IMR-90 (cell line): Measurements from ENCODE around the gene SLC9A5. TPM values are rescaled to one million over a fixed set of nuclear protein-coding genes. Genes with fewer than 3 reads are reported as not detected.
A peak's percentile ranks its signal among the peaks of the same experiment; 100 is the strongest.

ENCODE experiments used
- ATAC-seq: fragments of 200-7000 bp; cut with Tn5 transposase; 2 replicates; pipeline ENCODE4 v1.9.1; 2020; ENCODE audit warnings: low read depth, mild to moderate bottlenecking, moderate library complexity
- BruUV-seq: library from RNA; stranded (reverse); fragments of 400-500 nt; replicated peaks from 2 replicates; lab custom pipeline; 2021; lab: Mats Ljungman, UMichigan
- CTCF ChIA-PET: fragments of 300-600 bp; formaldehyde crosslinking; extraction: SDS; loops from one replicate; lab custom pipeline; 2021; ENCODE audit warnings: antibody characterized with exemption; lab: Yijun Ruan, JAX
- POLR2A ChIA-PET: fragments of 300-600 bp; sonication (Branson Sonifier 250); formaldehyde crosslinking; loops from one replicate; lab custom pipeline; 2022; ENCODE audit warnings: antibody characterized with exemption; ENCODE audit not compliant: unreplicated experiment; lab: Charles Lee
- DNase-seq: peaks from one replicate; pipeline ENCODE4 v3.0.0; 2013
- H2AFZ ChIP-seq: replicated peaks from 2 replicates; pipeline ENCODE3; 2013; ENCODE audit warnings: low read length, mild to moderate bottlenecking; ENCODE audit not compliant: poor library complexity
- H2AK5ac ChIP-seq: 2 replicates; pipeline ENCODE4 v1.6.1; 2013; ENCODE audit warnings: low read depth, low read length, inconsistent platforms
- H2AK9ac ChIP-seq: replicated peaks from 2 replicates; pipeline ENCODE3; 2013; ENCODE audit warnings: mild to moderate bottlenecking, low read depth, low read length, moderate library complexity; ENCODE audit not compliant: poor library complexity
- H2BK120ac ChIP-seq: 2 replicates; pipeline ENCODE4 v1.6.1; 2013; ENCODE audit warnings: low read depth, low read length, inconsistent platforms
- H2BK15ac ChIP-seq: 3 replicates; pipeline ENCODE4 v1.6.1; 2013; ENCODE audit warnings: low read depth, low read length, inconsistent platforms
- H2BK20ac ChIP-seq: 2 replicates; pipeline ENCODE4 v1.6.1; 2013; ENCODE audit warnings: low read depth, mild to moderate bottlenecking, inconsistent platforms, low read length, moderate library complexity
- H2BK5ac ChIP-seq: 2 replicates; pipeline ENCODE4 v1.6.1; 2013; ENCODE audit warnings: mild to moderate bottlenecking, low read depth, low read length, inconsistent platforms; ENCODE audit not compliant: poor library complexity, severe bottlenecking
- H3K14ac ChIP-seq: replicated peaks from 2 replicates; pipeline ENCODE4 v1.6.1; 2013; ENCODE audit warnings: low read depth, low read length, inconsistent platforms
- H3K18ac ChIP-seq: 2 replicates; pipeline ENCODE4 v1.6.1; 2013; ENCODE audit warnings: low read depth, low read length, control low read depth
- H3K23ac ChIP-seq: 2 replicates; pipeline ENCODE4 v1.6.1; 2013; ENCODE audit warnings: low read depth, low read length, inconsistent platforms
- H3K27ac ChIP-seq: 2 replicates; pipeline ENCODE4 v1.5.1; 2013; ENCODE audit warnings: mild to moderate bottlenecking, control low read depth, low read length; ENCODE audit not compliant: insufficient read depth
- H3K27me3 ChIP-seq: 2 replicates; pipeline ENCODE4 v1.6.1; 2013; ENCODE audit warnings: low read length; ENCODE audit not compliant: control insufficient read depth, insufficient read depth
- H3K36me3 ChIP-seq: 2 replicates; pipeline ENCODE4 v1.6.1; 2013; ENCODE audit warnings: low read length, mixed read lengths; ENCODE audit not compliant: control insufficient read depth, insufficient read depth
- H3K4ac ChIP-seq: 2 replicates; pipeline ENCODE4 v1.6.1; 2013; ENCODE audit warnings: low read depth, low read length, inconsistent platforms
- H3K4me1 ChIP-seq: 2 replicates; pipeline ENCODE4 v1.6.1; 2013; ENCODE audit warnings: low read length, mixed read lengths; ENCODE audit not compliant: control insufficient read depth, insufficient read depth
- H3K4me2 ChIP-seq: 2 replicates; pipeline ENCODE4 v1.6.1; 2013; ENCODE audit warnings: low read depth, mild to moderate bottlenecking, control low read depth, low read length, moderate library complexity
- H3K4me3 ChIP-seq: 2 replicates; pipeline ENCODE4 v1.5.1; 2013; ENCODE audit warnings: low read depth, mild to moderate bottlenecking, control low read depth, low read length, moderate library complexity; ENCODE audit not compliant: insufficient read depth
- H3K56ac ChIP-seq: 2 replicates; pipeline ENCODE4 v1.6.1; 2013; ENCODE audit warnings: low read length, inconsistent platforms; ENCODE audit not compliant: insufficient read depth; ENCODE audit errors: extremely low read depth
- H3K79me1 ChIP-seq, 2 experiments: 2 replicates each; pipeline ENCODE4 v1.6.1; 2013; ENCODE audit warnings: low read length in 2 of 2, inconsistent platforms in 1 of 2, low read depth in 1 of 2
- H3K9ac ChIP-seq: 2 replicates; pipeline ENCODE4 v1.6.1; 2013; ENCODE audit warnings: low read depth, low read length, control low read depth
- H3K9me1 ChIP-seq: 2 replicates; pipeline ENCODE4 v1.6.1; 2013; ENCODE audit warnings: low read length, inconsistent platforms; ENCODE audit not compliant: insufficient read depth
- H3K9me3 ChIP-seq: 2 replicates; pipeline ENCODE4 v1.6.1; 2013; ENCODE audit warnings: low read length; ENCODE audit not compliant: control insufficient read depth, insufficient read depth
- H4K20me1 ChIP-seq: 2 replicates; pipeline ENCODE4 v1.6.1; 2013; ENCODE audit warnings: low read length, inconsistent platforms; ENCODE audit not compliant: insufficient read depth
- H4K5ac ChIP-seq: 2 replicates; pipeline ENCODE4 v1.6.1; 2013; ENCODE audit warnings: mild to moderate bottlenecking, low read depth, low read length, control low read depth
- H4K8ac ChIP-seq, 2 experiments: 2 replicates each; pipeline ENCODE4 v1.6.1; 2013; ENCODE audit warnings: low read depth in 2 of 2, low read length in 2 of 2, control low read depth in 1 of 2, inconsistent platforms in 1 of 2
- H4K91ac ChIP-seq: 2 replicates; pipeline ENCODE4 v1.6.1; 2013; ENCODE audit warnings: low read depth, low read length, inconsistent platforms; ENCODE audit not compliant: insufficient read depth
- BHLHE40 ChIP-seq: fragments of 150-350 bp; IDR thresholded peaks from 2 replicates; pipeline ENCODE4 v1.6.1; 2016; ENCODE audit warnings: mild to moderate bottlenecking, low read depth, low read length
- CHD1 ChIP-seq: IDR thresholded peaks from 2 replicates; pipeline ENCODE4 v1.6.1; 2012; ENCODE audit warnings: low read depth, low read length, improper control_type of control experiment
- ELK1 ChIP-seq: fragments of 150-350 bp; IDR thresholded peaks from 2 replicates; pipeline ENCODE4 v1.6.1; 2016; ENCODE audit warnings: low read depth, mild to moderate bottlenecking, low read length, moderate library complexity, borderline replicate concordance
- MAFK ChIP-seq: IDR thresholded peaks from 2 replicates; pipeline ENCODE4 v1.6.1; 2012; ENCODE audit warnings: low read depth, low read length, improper control_type of control experiment
- MAZ ChIP-seq: IDR thresholded peaks from 2 replicates; pipeline ENCODE4 v1.6.1; 2012; ENCODE audit warnings: low read depth, mild to moderate bottlenecking, low read length, improper control_type of control experiment, moderate library complexity, borderline replicate concordance
- NFE2L2 ChIP-seq: fragments of 150-350 bp; IDR thresholded peaks from 2 replicates; pipeline ENCODE4 v1.6.1; 2016; ENCODE audit warnings: low read depth, mild to moderate bottlenecking, low read length
- RAD21 ChIP-seq: IDR thresholded peaks from 2 replicates; pipeline ENCODE4 v1.6.1; 2012; ENCODE audit warnings: low read length, improper control_type of control experiment
- RCOR1 ChIP-seq: IDR thresholded peaks from 2 replicates; pipeline ENCODE4 v1.6.1; 2012; ENCODE audit warnings: mild to moderate bottlenecking, low read length, improper control_type of control experiment; ENCODE audit not compliant: insufficient replicate concordance
- RFX5 ChIP-seq: IDR thresholded peaks from 2 replicates; pipeline ENCODE4 v1.8.0; 2012; ENCODE audit warnings: low read depth, mild to moderate bottlenecking, low read length, moderate library complexity
- SMC3 ChIP-seq: fragments of 150-350 bp; IDR thresholded peaks from 2 replicates; pipeline ENCODE4 v1.6.1; 2016; ENCODE audit warnings: low read depth, mild to moderate bottlenecking, antibody characterized with exemption, low read length, moderate library complexity
- WGBS, 2 experiments: methylation state at CpG; one replicate each; pipeline versions ENCODE4 v1.1.5 to v1.1.7; 2013; ENCODE audit warnings: missing lambda C conversion rate in 2 of 2; ENCODE audit not compliant: insufficient read length in 1 of 2; ENCODE audit errors: extremely low coverage in 2 of 2; 5-methylcytosine and 5-hydroxymethylcytosine counted together
- dilution Hi-C: fragments of 300-500 bp; cut with HindIII; formaldehyde crosslinking; loops from one replicate; pipeline ENCODE4 v1.14.3; 2018; ENCODE audit warnings: low sequenced_read_pairs; ENCODE audit not compliant: unreplicated experiment
- in situ Hi-C: fragments of 300-500 bp; cut with MboI; formaldehyde crosslinking; loops from 3 replicates; pipeline ENCODE4 v1.14.3; 2019; ENCODE audit warnings: low sequenced_read_pairs, inconsistent platforms, mixed read lengths
- intact Hi-C: fragments of 100-400 bp; cut with micrococcal nuclease; formaldehyde crosslinking; loops from 2 replicates; pipeline ENCODE4 v1.10.0; 2022
- polyA plus RNA-seq, 3 experiments: library from polyadenylated mRNA; depleted of rRNA; stranded (reverse); fragments of >200 nt; gene quantifications; 2 replicates each; pipeline ENCODE4 v1.2.3, GENCODE V29; 2012; ENCODE audit warnings: low replicate concordance in 1 of 3
- total RNA-seq: library from RNA; depleted of rRNA; stranded (reverse); fragments of >200 nt; gene quantifications from 2 replicates; pipeline ENCODE4 v1.2.3, GENCODE V29; 2012
- TF ChIP-seq, protein P1 (sequence below): fragments of 150-350 bp; IDR thresholded peaks from 2 replicates; pipeline ENCODE4 v1.6.1; 2017; ENCODE audit warnings: mild to moderate bottlenecking, antibody characterized with exemption, low read length, low read depth

SLC9A5 gene
- total and polyA plus RNA-seq, 2 of the 4 experiments (the other 2 are of a cell fraction) = 1.8 to 5.7 TPM

DNA sequence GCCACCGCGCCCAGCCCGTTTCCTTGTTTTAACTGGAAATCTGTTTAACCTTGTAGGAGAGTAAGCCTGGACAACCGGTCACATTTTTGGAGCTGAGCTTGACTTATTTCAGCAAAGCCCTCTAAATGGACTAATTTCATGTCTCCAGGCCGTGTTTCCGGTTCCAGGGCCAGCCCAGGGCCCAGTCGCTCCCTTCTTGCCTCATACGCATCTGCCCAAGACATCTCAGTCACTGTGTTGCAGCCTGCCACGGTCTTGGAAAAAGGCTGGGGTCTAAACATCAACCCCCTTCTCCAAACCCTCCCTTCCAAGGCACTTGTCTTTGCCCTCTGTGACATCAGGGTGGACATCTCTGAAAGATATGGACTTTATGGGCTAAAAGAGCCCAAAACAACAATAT is 49.5 kb downstream of the SLC9A5 start:
- no peak overlapping the region for H3K23ac ChIP-seq
- no peaks in the 10 kb centered on the region for H3K36me3 ChIP-seq
- no TSS peak for BruUV-seq
- H3K4me3 ChIP-seq = no peak overlapping the region
- no peak overlapping the region for H4K5ac ChIP-seq
- ATAC-seq (no peak), DNase-seq (no peak)
- no peak overlapping the region for H3K4me2 ChIP-seq
- CTCF ChIA-PET = no interaction called here
- H3K4ac ChIP-seq = no peak overlapping the region
- H2BK15ac ChIP-seq = no peak overlapping the region; the same call in 2 of the 3 replicates
- H3K9ac ChIP-seq = no peak overlapping the region
- H3K27me3 ChIP-seq = no peaks in the 10 kb centered on the region
- no peak overlapping the region for H2BK20ac ChIP-seq
- H3K27ac ChIP-seq = no peak overlapping the region
- no peak overlapping the region for H3K14ac ChIP-seq
- POLR2A ChIA-PET = no interaction called here
- WGBS, 2 experiments = 94% methylated on average over 5 of the region's 9 CpGs; no CpG with 5 or more reads in 1 of the 2 experiments
- no peak overlapping the region for H4K8ac ChIP-seq
- H4K91ac ChIP-seq = no peak overlapping the region
- no peak overlapping the region for H3K18ac ChIP-seq
- no peaks in the 10 kb centered on the region for H3K79me1 ChIP-seq
- dilution Hi-C loops (no loop called here), intact Hi-C loops (no loop called here), in situ Hi-C loops (no loop called here)
- no peak overlapping the region for H3K56ac ChIP-seq
- no peak overlapping the region for H2AK9ac ChIP-seq
- 0 out of 2 replicates have a peak overlapping the region, but pooled peaks have one; percentile 4 for H2BK120ac ChIP-seq
- no peak overlapping the region for H2AFZ ChIP-seq
- no peaks in the 10 kb centered on the region for H3K9me3 ChIP-seq
- H3K4me1 ChIP-seq = peaks cover 30% of the 10 kb centered on the region
- peaks cover 16% of the 10 kb centered on the region for H3K9me1 ChIP-seq
- H4K20me1 ChIP-seq = no peaks in the 10 kb centered on the region; the same call in 1 of the 2 replicates
- no peak overlapping the region for H2BK5ac ChIP-seq
- TF ChIP-seq SMC3 (no peak), NFE2L2 (no peak), RCOR1 (no peak), MAZ (no peak), RAD21 (no peak), ELK1 (no peak), CHD1 (no peak), BHLHE40 (no peak), RFX5 (no peak), MAFK (no peak)
- TF ChIP-seq, protein P1, sequence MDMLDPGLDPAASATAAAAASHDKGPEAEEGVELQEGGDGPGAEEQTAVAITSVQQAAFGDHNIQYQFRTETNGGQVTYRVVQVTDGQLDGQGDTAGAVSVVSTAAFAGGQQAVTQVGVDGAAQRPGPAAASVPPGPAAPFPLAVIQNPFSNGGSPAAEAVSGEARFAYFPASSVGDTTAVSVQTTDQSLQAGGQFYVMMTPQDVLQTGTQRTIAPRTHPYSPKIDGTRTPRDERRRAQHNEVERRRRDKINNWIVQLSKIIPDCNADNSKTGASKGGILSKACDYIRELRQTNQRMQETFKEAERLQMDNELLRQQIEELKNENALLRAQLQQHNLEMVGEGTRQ = no peak
- peak overlapping the region; percentile 33; the same call in 1 of the 2 replicates for H2AK5ac ChIP-seq
